Measurements from ENCODE around the gene GABARAP.

- TF ChIP-seq CTCF (optimal IDR thresholded peaks at IDR 0.05 in 1 of 3, IDR thresholded peaks at IDR 0.05 in 1 of 3, conservative IDR thresholded peaks at IDR 0.05 in 1 of 3; ENCODE audit: extremely low read depth in 1 of 3, insufficient read depth in 2 of 3, low read length in 3 of 3) = no peak
- no peak for TF ChIP-seq EZH2 (IDR thresholded peaks at IDR 0.05; ENCODE audit: low read length)
Measured at GRCh38 chr17:7236808-7237207, 5.4 kb downstream of the GABARAP start.
